ENCODE data around the gene GRIN1. TPM values are rescaled to one million over a fixed set of nuclear protein-coding genes. Genes with fewer than 3 reads are reported as not detected.

The GRIN1 gene
- total and polyA plus RNA-seq, 10 of the 15 experiments (the other 5 are each of a cell fraction or from before 2014, with no cell fraction given) = 0.05 to 0.10 (median 0.06) TPM; not detected in 6

- no peak overlapping the region for H3K4me3 ChIP-seq
- ATAC-seq (no peak), FAIRE-seq (no peak), DNase-seq (ENCODE audit: low read depth, low spot score) (no peak)
- BruUV-seq (replicated peaks) = no TSS peak
- TF ChIP-seq RB1 (IDR thresholded peaks at IDR 0.05; ENCODE audit: borderline replicate concordance) (no peak), CHD4 (IDR thresholded peaks at IDR 0.05) (no peak), CREB1 (IDR thresholded peaks at IDR 0.05; ENCODE audit: low read depth) (no peak), BACH1 (IDR thresholded peaks at IDR 0.05; ENCODE audit: borderline replicate concordance) (no peak), MYB (IDR thresholded peaks at IDR 0.05; ENCODE audit: borderline replicate concordance, low read depth, low read length) (no peak), NR2F1 (conservative IDR thresholded peaks at IDR 0.05) (no peak), TCF3 (IDR thresholded peaks at IDR 0.05; ENCODE audit: borderline replicate concordance, insufficient read depth, low read depth, low read length) (no peak), SMAD1 (IDR thresholded peaks at IDR 0.05; ENCODE audit: low read depth, partially characterized antibody) (no peak), BMI1 (IDR thresholded peaks at IDR 0.05; ENCODE audit: borderline replicate concordance) (no peak)
- peaks cover 2% of the 10 kb centered on the region for H3K79me2 ChIP-seq (ENCODE audit: control insufficient read depth, insufficient read depth, low read length)
- RAD21 ChIA-PET (ENCODE audit: unreplicated experiment) = interaction anchor here (0.7 to 1.4 kb wide), 9 partner anchors 20 to 121 kb away, joined by 3 to 9 read pairs (median 4); partner anchors contain the start of genes MAN1B1 and RNF224
- H3K36me3 ChIP-seq (ENCODE audit: control insufficient read depth in 2 of 2, insufficient read depth in 2 of 2, low read length in 1 of 2) = peaks cover 4 to 12% of the 10 kb centered on the region in 2 experiments; a peak in 3 of 4 replicates
- no peak overlapping the region; the same call in 1 of the 2 replicates for H3K9ac ChIP-seq (ENCODE audit: control insufficient read depth, insufficient read depth, low read length)
- CTCF ChIA-PET = interaction anchor here (0.6 to 1.8 kb wide), 7 partner anchors 20 to 167 kb away, joined by 3 to 7 read pairs (median 6); partner anchors contain the start of gene RNF224
- no peak overlapping the region for H3K27ac ChIP-seq (ENCODE audit: control insufficient read depth, insufficient read depth)
- H3K9me3 ChIP-seq (replicated peaks; ENCODE audit: control insufficient read depth, insufficient read depth, low read length) = no peaks in the 10 kb centered on the region
- POLR2A ChIA-PET = interaction anchor here (1.1 to 1.5 kb wide), 4 partner anchors 12 to 119 kb away, joined by 3 to 16 read pairs (median 4); partner anchors contain the start of gene MAN1B1
- in situ Hi-C loops (cut with MboI) (no loop called here), intact Hi-C loops (cut with micrococcal nuclease; ENCODE audit: unreplicated experiment) (loop anchor here (5.0 kb wide), 2 partner anchors 37 to 48 kb away; no protein-coding TSS in a partner anchor)
- H3K27me3 ChIP-seq (replicated peaks in 1 of 2; ENCODE audit: control insufficient read depth in 2 of 2, insufficient read depth in 2 of 2, low read length in 1 of 2) = no peaks in the 10 kb centered on the region
- no peak overlapping the region for H2AFZ ChIP-seq (ENCODE audit: control insufficient read depth, low read depth, low read length)
- H4K20me1 ChIP-seq (ENCODE audit: control insufficient read depth, insufficient read depth) = no peaks in the 10 kb centered on the region
- H3K4me2 ChIP-seq (ENCODE audit: control insufficient read depth, insufficient read depth) = peak overlapping the region; percentile 82; the same call in 1 of the 2 replicates
- SMC1A ChIA-PET (ENCODE audit: uncharacterized antibody, unreplicated experiment) = interaction anchor here (0.8 to 1.3 kb wide), 5 partner anchors 18 to 112 kb away, joined by 3 to 5 read pairs (median 3); partner anchors contain the start of gene RNF224
- 78% methylated on average over 21 of the region's 21 CpGs for WGBS (ENCODE audit: insufficient coverage, insufficient replicate concordance, low lambda C conversion rate, missing lambda C conversion rate)
- peaks cover 6% of the 10 kb centered on the region for H3K4me1 ChIP-seq (ENCODE audit: control insufficient read depth, insufficient read depth, low read length)
These were observed 23.4 kb upstream of the GRIN1 start for GRCh38 chr9:137115394-137116026.
